HG03097 (cell line): ENCODE results near the gene CNN3.

Experiments
- ATAC-seq: cut with Tn5 transposase; IDR thresholded peaks from one replicate; pipeline ENCODE4 v1.9.1; 2021; ENCODE audit not compliant: unreplicated experiment, low FRiP score

The CNN3 gene

GRCh38 chr1:94925561-94926125 is 1.3 kb downstream of the CNN3 start:
- no peak for ATAC-seq

DNA sequence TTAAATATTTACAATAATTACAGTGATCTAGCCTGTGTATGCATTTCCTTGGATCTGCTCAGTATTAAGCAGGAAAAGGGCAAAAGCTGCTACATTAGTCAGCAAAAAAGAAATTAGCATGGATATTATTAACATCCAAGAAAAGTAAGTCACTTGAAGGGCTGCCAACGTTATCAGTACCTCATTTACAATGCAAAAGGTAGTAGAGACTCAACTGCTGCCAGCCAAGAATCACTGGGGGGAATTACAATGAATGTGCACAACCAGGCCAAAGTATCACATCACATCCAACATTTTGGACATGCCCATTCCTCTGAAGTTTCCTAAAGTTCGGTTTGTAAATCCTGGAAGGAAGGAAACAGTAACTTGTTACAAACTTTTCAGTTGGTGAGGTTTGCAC is 1.9 kb downstream of the CNN3 start:
- ATAC-seq: no peak

- ATAC-seq: no peak
These were observed 4.1 kb downstream of the CNN3 start for GRCh38 chr1:94922761-94923331.

- ATAC-seq: no peak
These were observed 4.9 kb downstream of the CNN3 start for GRCh38 chr1:94921977-94922376.

GRCh38 chr1:94920061-94920460 is 6.8 kb downstream of the CNN3 start:
- no peak for ATAC-seq

- no peak for ATAC-seq
These were observed 7.5 kb downstream of the CNN3 start for GRCh38 chr1:94919241-94920030.

DNA sequence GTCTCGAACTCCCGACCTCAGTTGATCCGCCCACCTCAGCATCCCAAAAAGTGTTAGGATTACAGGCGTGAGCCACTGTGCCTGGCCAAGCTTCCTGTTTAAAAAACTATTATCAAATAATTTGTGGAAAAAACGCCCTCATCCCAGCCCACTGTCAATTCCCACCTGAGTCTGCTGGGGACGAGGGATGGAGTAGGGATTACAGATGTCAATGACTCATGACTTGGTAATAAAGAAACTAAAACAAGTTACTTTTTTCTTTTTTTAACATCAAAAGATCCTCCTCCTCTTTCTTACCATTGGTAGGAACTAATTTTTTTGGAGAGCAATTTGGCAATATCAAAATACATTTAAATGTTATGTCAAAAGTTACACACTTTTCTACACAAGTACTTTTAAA is 9.7 kb downstream of the CNN3 start:
- ATAC-seq: no peak

DNA sequence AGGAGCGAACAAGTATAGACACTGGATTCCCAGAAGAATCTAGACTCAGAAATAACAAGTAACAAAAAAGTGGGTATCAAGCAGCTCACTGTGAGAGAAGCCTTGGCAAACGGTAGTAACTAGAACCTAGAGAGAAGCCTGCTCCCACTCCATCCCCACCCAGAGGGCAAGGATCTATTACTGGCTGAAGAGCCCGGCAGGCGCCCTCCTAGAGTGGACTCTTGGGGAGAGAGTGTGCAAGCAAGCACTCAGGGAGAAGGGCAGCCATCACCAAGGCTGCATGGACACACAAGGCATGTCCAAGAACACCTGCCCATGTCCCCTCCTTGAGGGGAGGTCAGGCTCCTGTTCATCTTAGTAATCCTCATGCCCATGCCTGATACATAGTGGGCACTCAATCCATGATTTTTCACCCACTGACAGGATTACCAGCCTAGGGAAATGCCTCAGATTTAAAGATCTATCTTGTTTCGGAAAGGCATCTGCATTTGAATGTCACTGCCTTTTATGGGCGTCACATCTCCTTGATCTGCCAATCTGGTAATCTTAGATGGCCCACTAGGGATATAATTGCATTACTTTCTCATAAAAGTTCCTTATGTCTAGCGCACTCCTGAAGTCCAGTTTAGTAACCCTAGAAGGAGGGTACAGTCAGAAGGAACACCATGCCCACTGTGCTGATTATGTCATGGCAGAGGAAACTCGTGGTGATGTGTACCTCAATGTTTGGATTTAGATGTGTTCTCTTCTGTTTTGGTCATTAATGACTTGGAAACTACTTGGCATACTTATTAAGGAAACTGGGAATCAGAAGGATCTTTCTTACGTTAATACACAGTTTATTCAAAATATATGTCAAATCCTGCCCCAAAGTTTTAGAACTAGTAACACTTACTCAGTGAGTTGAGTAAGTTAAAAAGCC is 14.4 kb downstream of the CNN3 start:
- ATAC-seq: no peak

DNA sequence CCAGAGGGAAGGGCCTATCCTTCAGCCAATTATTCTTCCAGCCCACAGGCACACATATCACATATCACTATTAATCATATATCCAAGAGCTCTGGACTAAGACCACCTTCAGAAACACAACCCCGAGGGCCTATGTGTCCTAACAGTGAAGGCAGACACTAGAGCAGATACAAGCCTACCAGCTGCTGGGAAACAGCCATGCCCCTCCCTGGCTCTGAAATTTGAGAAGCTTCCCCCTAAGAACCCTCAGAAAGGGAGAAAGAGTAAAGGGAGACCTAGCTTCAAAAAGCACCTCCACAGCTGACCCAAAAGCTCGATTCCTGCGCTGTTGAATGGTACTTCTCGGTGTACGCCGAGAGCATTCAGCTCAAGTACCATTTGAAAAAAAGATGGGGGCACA is 17.4 kb downstream of the CNN3 start:
- no peak for ATAC-seq

DNA sequence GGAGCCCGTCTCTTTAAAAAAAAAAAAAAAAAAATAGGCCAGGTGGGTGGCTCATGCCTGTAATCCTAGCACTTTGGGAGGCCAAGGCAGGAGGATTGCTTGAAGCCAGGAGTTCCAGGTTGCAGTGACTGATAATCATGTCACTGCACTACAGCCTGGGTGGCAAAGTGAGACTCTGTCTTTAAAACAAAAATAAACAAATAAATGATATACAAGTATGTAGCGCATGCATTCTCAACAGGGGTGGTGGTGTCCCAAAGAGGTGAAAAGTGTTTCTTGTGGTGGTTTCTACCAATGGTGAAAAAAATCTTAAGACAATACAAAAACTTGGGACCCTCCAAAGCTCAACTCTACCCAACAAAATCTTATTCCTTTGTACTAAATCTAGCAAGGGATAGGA is 17.9 kb downstream of the CNN3 start:
- no peak for ATAC-seq

DNA sequence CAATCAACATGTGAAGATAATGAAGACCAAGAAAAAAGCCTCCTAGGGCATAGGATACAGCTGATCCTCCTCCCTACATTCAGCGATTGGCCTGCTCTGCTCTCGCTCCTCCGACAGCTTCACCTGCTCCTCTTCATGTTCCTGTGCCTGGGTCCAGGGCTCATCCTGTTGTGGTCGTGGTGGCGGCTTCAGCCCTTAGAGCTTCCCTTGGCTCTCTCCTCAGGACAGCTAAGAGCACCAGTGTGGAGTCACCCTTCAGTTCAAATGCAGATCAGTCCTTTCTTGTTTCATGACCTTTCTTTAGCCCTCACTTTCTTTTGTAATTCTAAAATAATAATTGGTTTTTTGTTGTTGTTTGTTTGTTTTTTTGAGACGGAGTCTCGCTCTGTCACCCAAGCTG is 18.7 kb downstream of the CNN3 start:
- ATAC-seq: no peak

DNA sequence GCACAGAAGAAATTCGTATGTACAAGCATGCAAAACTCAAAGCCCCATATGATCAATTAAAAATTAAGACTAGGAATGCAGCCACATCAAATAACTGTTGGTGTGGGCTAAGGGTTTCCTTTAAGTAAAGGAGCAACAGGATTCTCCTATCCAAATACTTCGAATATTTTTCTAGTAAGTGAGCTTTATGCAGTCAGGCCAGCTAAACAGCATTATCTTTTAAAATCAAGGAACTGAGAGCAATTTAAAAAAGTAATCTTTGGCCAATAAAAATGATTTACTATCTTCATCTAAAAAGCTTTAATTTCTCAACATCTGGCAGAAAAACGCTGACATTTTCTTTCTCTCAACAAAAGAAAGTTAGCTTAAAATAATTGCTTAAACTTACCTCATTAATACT is 19.8 kb downstream of the CNN3 start:
- ATAC-seq: no peak

- ATAC-seq: no peak
These were observed 20.5 kb downstream of the CNN3 start for GRCh38 chr1:94906382-94906781.

- ATAC-seq: no peak
These were observed 21.7 kb downstream of the CNN3 start for GRCh38 chr1:94905207-94905606.

GRCh38 chr1:94903280-94904009 is 23.5 kb downstream of the CNN3 start:
- ATAC-seq: no peak

- ATAC-seq: no peak
These were observed 25.1 kb downstream of the CNN3 start for GRCh38 chr1:94901841-94902240.

DNA sequence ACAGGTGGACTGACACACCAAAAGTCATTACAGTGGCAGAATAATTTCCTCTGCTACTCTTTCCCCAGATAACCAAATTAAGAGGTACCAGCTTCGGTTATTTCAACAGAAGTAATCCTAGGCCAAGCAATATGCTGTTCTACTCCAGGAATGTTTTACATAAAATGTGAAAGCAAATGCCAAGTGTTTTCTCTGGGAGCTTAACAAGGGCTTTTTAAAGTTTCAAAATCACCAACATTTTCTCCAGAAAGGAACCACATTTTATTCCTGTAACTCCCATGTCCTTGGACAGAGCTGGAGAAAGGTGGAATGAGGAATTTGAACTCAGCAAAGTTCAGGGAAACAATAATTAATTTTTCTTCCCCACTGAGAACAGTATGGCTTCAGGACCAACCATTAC is 27.2 kb downstream of the CNN3 start:
- no peak for ATAC-seq

DNA sequence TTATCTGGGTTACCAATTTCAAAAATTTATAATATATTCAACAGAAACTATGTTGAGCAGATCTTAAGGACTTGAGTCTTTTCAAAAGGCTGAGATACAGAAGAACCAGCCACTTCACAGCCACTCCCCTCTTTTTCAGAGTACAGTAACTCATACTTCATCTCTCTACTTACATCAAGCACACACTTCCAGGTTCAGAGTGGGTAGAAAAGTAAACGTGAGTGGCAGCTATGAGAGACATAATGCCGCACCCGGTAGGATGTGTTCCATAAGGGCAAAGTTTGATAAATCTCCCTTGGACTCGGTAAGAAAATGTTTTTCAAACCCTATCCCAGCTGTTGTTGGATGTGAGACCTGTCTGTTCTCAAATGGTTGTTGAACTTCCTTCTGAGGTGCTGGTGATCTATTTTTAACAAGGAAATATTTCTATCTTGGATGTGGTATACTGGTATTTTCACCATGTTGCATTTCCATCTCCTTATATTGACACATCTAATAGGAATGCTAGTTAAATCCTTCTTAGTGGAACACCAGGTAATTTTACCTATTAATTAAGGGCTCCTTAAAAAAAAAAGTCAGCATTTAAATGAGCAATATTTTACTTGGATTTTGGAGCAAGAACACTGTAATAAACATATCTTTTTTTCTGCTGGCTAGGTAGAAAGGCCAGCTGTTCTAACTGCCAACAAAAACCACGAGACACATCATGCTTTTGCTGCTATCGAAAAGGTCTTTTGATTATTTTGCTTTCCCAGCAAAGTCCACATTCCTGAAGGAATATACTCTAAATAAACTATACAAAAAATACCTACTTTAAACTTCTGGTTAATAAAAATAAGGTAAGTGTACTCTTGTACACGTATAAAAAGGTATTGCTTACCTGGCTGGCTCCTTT is 28.2 kb downstream of the CNN3 start:
- ATAC-seq: no peak

- ATAC-seq: no peak
These were observed 31.4 kb downstream of the CNN3 start for GRCh38 chr1:94895518-94895917.
